Neural crest cell (in vitro differentiated cells): Measurements from ENCODE around the gene CNKSR2. TPM values are rescaled to one million over a fixed set of nuclear protein-coding genes. Genes with fewer than 3 reads are reported as not detected.

Experiments
- DNase-seq: peaks from one replicate; pipeline ENCODE4 v3.0.0; 2021; ENCODE audit warnings: low read depth, mixed read lengths, low spot score
- H3K27ac Mint-ChIP-seq: one replicate; pipeline ENCODE4 v1.8.0; 2021; ENCODE audit warnings: mild to moderate bottlenecking, mixed read lengths; ENCODE audit not compliant: unreplicated experiment
- H3K27me3 Mint-ChIP-seq: 2 replicates; pipeline ENCODE4 v1.8.0; 2021; ENCODE audit warnings: low read depth, mild to moderate bottlenecking, mixed read lengths
- H3K36me3 Mint-ChIP-seq: 2 replicates; pipeline ENCODE4 v1.8.0; 2021; ENCODE audit warnings: low read depth, mild to moderate bottlenecking, mixed read lengths
- H3K4me1 Mint-ChIP-seq: 2 replicates; pipeline ENCODE4 v1.8.0; 2021; ENCODE audit warnings: mixed read lengths
- H3K4me3 Mint-ChIP-seq: one replicate; pipeline ENCODE4 v1.8.0; 2021; ENCODE audit warnings: mild to moderate bottlenecking, mixed read lengths
- H3K9me3 Mint-ChIP-seq: 2 replicates; pipeline ENCODE4 v1.8.0; 2021; ENCODE audit warnings: mixed read lengths
- total RNA-seq: library from RNA; stranded (reverse); gene quantifications from 2 replicates; pipeline ENCODE4 v1.2.1, GENCODE V29; 2021
- TF ChIP-seq, protein P1 (sequence below): fragments of 200-600 bp; sonication (generic); conservative IDR thresholded peaks from 2 replicates; pipeline ENCODE4 v1.5.0; 2021; ENCODE audit warnings: antibody characterized with exemption, mild to moderate bottlenecking

CNKSR2 gene
- total RNA-seq, 1 donor from 2014 or later, result 22.4 TPM

DNA sequence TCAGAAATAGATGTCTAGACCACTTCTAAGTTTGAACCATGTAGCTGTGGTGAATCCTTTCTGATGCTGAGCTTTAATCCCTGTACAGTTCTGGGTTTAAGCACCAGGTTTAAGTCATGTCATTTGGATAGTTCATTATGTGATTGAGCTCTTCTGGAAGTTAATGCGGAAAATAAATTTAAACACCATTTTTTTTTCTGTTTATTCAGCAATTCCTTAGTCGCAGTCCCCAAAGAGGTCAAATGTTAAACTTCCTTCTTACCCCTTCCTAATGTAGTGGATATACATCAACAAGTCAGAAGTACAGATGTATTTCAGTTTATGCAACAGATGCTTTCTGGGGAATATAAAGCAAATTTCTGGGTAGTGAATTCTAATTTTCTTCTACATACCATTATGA, 52.9 kb downstream of the CNKSR2 start:
- Mint-ChIP-seq H3K4me1 (no peaks in the 10 kb centered on the region), H3K9me3 (no peaks in the 10 kb centered on the region), H3K36me3 (peaks cover 10% of the 10 kb centered on the region), H3K27me3 (no peaks in the 10 kb centered on the region), H3K4me3 (no peak overlapping the region), H3K27ac (no peak overlapping the region)
- DNase-seq, result no peak
- TF ChIP-seq, protein P1, sequence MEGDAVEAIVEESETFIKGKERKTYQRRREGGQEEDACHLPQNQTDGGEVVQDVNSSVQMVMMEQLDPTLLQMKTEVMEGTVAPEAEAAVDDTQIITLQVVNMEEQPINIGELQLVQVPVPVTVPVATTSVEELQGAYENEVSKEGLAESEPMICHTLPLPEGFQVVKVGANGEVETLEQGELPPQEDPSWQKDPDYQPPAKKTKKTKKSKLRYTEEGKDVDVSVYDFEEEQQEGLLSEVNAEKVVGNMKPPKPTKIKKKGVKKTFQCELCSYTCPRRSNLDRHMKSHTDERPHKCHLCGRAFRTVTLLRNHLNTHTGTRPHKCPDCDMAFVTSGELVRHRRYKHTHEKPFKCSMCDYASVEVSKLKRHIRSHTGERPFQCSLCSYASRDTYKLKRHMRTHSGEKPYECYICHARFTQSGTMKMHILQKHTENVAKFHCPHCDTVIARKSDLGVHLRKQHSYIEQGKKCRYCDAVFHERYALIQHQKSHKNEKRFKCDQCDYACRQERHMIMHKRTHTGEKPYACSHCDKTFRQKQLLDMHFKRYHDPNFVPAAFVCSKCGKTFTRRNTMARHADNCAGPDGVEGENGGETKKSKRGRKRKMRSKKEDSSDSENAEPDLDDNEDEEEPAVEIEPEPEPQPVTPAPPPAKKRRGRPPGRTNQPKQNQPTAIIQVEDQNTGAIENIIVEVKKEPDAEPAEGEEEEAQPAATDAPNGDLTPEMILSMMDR, result no peak

DNA sequence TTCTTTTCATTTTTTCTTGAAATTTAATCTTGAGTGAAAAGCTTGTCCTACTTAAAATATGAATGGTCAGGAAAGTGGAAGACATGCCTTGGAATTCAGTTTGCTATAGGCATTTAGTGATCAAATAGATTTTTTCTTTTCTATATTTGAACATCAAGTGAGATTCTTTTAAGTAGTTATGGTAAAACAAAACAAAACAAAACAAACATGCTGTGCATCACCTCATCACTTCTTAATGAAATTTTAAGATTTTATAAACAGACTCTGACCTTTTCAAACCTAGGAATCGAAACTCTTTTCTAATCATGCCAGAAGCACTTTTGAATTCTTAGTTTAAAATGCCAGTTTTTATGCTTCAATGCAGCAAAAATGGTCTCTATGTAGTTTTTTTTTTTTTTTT, 62.8 kb downstream of the CNKSR2 start:
- Mint-ChIP-seq H3K36me3 (no peaks in the 10 kb centered on the region), H3K27me3 (no peaks in the 10 kb centered on the region), H3K4me1 (no peaks in the 10 kb centered on the region), H3K9me3 (no peaks in the 10 kb centered on the region), H3K27ac (no peak overlapping the region), H3K4me3 (no peak overlapping the region)
- DNase-seq, result no peak
- TF ChIP-seq, protein P1, result no peak

DNA sequence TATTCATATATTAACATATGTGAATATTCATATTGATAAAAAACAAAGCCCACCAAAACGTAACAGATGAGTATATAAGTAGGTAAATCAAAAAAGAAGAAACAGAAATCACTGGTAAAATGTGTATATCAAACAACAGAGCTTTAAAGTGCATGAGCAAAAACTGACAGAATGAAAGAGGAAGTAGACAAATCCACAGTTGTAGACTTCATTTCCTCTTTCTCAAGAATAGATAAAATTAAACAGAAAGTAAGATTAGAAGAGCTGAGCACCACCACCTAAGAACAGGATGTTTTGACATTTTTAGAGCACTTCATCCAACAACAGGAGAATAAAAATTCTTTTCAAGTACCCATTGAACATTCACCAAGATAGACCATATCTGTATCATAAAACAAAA, 64.6 kb downstream of the CNKSR2 start:
- no peak overlapping the region for H3K4me3 Mint-ChIP-seq
- DNase-seq, result no peak
- no peaks in the 10 kb centered on the region for H3K36me3 Mint-ChIP-seq
- H3K9me3 Mint-ChIP-seq, result no peaks in the 10 kb centered on the region
- no peaks in the 10 kb centered on the region for H3K27me3 Mint-ChIP-seq
- H3K4me1 Mint-ChIP-seq, result no peaks in the 10 kb centered on the region
- TF ChIP-seq, protein P1, result no peak
- H3K27ac Mint-ChIP-seq, result no peak overlapping the region

DNA sequence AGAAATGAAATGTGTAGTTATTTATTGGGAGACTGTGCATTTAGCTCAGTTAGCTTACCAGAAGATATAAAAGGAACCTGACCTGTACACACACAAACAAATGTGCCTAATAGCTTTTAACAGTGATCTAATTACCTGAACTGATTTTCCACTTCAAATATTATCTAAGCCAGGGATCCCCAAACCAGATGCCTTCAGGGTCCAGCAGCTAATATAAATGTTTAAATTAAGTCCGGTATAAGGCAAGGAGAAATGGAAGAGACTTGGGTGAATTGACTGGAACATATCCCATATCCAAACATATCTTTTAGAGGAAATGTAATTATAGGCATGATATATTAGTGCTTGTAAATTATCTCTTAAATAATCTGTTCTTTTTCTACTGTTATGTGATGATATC, 66.7 kb downstream of the CNKSR2 start:
- Mint-ChIP-seq H3K36me3 (peaks cover 3% of the 10 kb centered on the region), H3K9me3 (no peaks in the 10 kb centered on the region), H3K27ac (no peak overlapping the region), H3K27me3 (no peaks in the 10 kb centered on the region), H3K4me3 (no peak overlapping the region), H3K4me1 (no peaks in the 10 kb centered on the region)
- TF ChIP-seq, protein P1, result no peak
- no peak for DNase-seq

DNA sequence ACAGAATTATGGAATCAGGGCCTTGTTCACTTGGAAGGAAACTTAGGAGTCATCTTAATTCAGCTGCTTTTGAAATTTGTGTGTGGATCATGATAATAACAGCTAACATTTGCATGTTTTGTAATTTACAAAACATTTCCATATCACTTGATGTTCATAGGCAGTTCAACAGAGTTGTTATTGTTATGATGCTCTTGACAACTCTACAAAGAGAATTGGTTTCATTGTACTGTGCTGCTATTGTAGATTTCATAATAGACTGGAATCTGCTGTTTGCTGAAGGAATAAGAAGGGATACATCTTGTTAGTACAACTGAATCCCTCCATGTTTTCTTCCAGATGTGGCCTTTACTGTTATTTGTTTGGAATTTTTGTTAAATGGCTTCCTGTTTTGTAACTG, 83.5 kb downstream of the CNKSR2 start:
- Mint-ChIP-seq H3K4me3 (no peak overlapping the region), H3K36me3 (peaks cover 10% of the 10 kb centered on the region), H3K9me3 (no peaks in the 10 kb centered on the region), H3K27ac (no peak overlapping the region), H3K27me3 (no peaks in the 10 kb centered on the region), H3K4me1 (no peaks in the 10 kb centered on the region)
- TF ChIP-seq, protein P1, result no peak
- DNase-seq, result no peak

DNA sequence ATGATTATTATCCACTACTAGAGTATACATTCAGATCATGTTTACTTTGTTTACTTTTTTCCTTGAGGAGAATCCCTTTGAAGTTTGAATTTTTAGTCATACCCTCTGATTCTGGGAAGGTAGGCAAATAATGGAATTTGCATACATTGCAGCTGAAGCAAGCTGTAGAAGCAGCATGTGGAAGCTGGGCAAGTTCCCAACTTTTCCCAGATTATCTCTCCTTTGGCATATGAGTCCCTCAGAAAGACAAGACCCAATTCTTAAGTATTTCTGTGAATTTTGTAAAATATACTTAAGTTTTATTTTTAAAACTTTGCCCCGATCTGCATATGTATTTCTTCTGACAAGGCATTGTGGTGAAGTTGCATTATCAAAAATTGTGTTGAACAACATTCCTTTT, 94.9 kb downstream of the CNKSR2 start:
- no peak overlapping the region for H3K27ac Mint-ChIP-seq
- no peaks in the 10 kb centered on the region for H3K36me3 Mint-ChIP-seq
- no peaks in the 10 kb centered on the region for H3K9me3 Mint-ChIP-seq
- DNase-seq, result no peak
- no peaks in the 10 kb centered on the region for H3K27me3 Mint-ChIP-seq
- TF ChIP-seq, protein P1, result no peak
- peaks cover 13% of the 10 kb centered on the region for H3K4me1 Mint-ChIP-seq
- H3K4me3 Mint-ChIP-seq, result no peak overlapping the region
